Ascending aorta (tissue), 2 donors: ENCODE data around the gene RPL7L1. TPM values are rescaled to one million over a fixed set of nuclear protein-coding genes. Genes with fewer than 3 reads are reported as not detected.

Experiments
- DNase-seq, 2 donors: peaks; one replicate each; pipeline ENCODE4 v3.0.0-alpha.2; 2019; ENCODE audit warnings: low spot score in 2 of 2
- H3K27ac ChIP-seq, 2 donors: fragments of 200-600 bp; sonication (generic); one replicate each; pipeline ENCODE4 v1.5.1; 2016 to 2017; ENCODE audit warnings: mild to moderate bottlenecking in 1 of 2
- H3K27me3 ChIP-seq: fragments of 200-600 bp; sonication (generic); one replicate; pipeline ENCODE4 v1.5.1; 2017
- H3K36me3 ChIP-seq, 2 donors: fragments of 200-600 bp; sonication (generic); one replicate each; pipeline ENCODE4 v1.5.1; 2016
- H3K4me1 ChIP-seq, 2 donors: fragments of 200-600 bp; sonication (generic); one replicate each; pipeline ENCODE4 v1.5.1; 2016 to 2017; ENCODE audit warnings: mild to moderate bottlenecking in 1 of 2
- H3K4me3 ChIP-seq, 2 donors: fragments of 200-600 bp; sonication (generic); one replicate each; pipeline ENCODE4 v1.5.1; 2016 to 2017; ENCODE audit warnings: mild to moderate bottlenecking in 1 of 2
- H3K9me3 ChIP-seq, 2 donors: fragments of 200-600 bp; sonication (generic); one replicate each; pipeline ENCODE4 v1.5.1; 2016
- CTCF ChIP-seq, 3 experiments: fragments of 200-600 bp in 2 of 3; fragments of 450-650 bp in 1 of 3; sonication (generic) in 2 of 3; IDR thresholded peaks; one replicate each; pipeline ENCODE4 v1.5.1; 2016 to 2019; ENCODE audit warnings: antibody characterized with exemption in 3 of 3, mild to moderate bottlenecking in 1 of 3, moderate library complexity in 1 of 3
- intact Hi-C: fragments of 100-400 bp; cut with DNase I; formaldehyde crosslinking; loops from one replicate; pipeline ENCODE4 v1.15.1; 2023
- total RNA-seq: library from RNA; depleted of rRNA; stranded (reverse); fragments of >200 nt; gene quantifications from one replicate; pipeline ENCODE4 v1.1.0, GENCODE V29; 2016

RPL7L1 gene
- total RNA-seq, 1 donor from 2014 or later = 34.8 TPM

GRCh38 chr6:42904467-42904866, 25.1 kb downstream of the RPL7L1 start:
- Histone ChIP-seq H3K27ac (no peak overlapping the region), H3K9me3 (no peaks in the 10 kb centered on the region), H3K4me1 (peaks cover 0 to 13% of the 10 kb centered on the region in 2 donors), H3K4me3 (no peak overlapping the region), H3K27me3 (no peaks in the 10 kb centered on the region), H3K36me3 (no peaks in the 10 kb centered on the region)
- no peak for DNase-seq
- intact Hi-C loops = loop anchor here (5.0 kb wide), 2 partner anchors 108 to 148 kb away; partner anchors contain the start of genes CUL7, KLHDC3 and MEA1
- TF ChIP-seq CTCF (IDR thresholded peaks at IDR 0.05) = no peak

GRCh38 chr6:42907336-42907735, 27.9 kb downstream of the RPL7L1 start:
- TF ChIP-seq CTCF (IDR thresholded peaks at IDR 0.05) = no peak
- Histone ChIP-seq H3K36me3 (no peaks in the 10 kb centered on the region), H3K9me3 (no peaks in the 10 kb centered on the region), H3K4me1 (peaks cover 0 to 7% of the 10 kb centered on the region in 2 donors), H3K4me3 (no peak overlapping the region), H3K27ac (no peak overlapping the region), H3K27me3 (peaks cover 6% of the 10 kb centered on the region)
- intact Hi-C loops = no loop called here
- DNase-seq = no peak

- TF ChIP-seq CTCF (IDR thresholded peaks at IDR 0.05) = no peak
- intact Hi-C loops = no loop called here
- Histone ChIP-seq H3K27ac (no peak overlapping the region), H3K4me3 (no peak overlapping the region), H3K27me3 (peaks cover 6% of the 10 kb centered on the region), H3K9me3 (no peaks in the 10 kb centered on the region), H3K36me3 (no peaks in the 10 kb centered on the region), H3K4me1 (peaks cover 0 to 7% of the 10 kb centered on the region in 2 donors)
- DNase-seq = no peak
Measured at GRCh38 chr6:42909835-42910234, 30.4 kb downstream of the RPL7L1 start.

- H3K36me3 ChIP-seq = no peaks in the 10 kb centered on the region
- H3K4me3 ChIP-seq = peak overlapping the region; percentile 30 to 50
- peaks cover 6% of the 10 kb centered on the region for H3K27me3 ChIP-seq
- no peaks in the 10 kb centered on the region for H3K9me3 ChIP-seq
- no peak overlapping the region for H3K27ac ChIP-seq
- DNase-seq = no peak
- peaks cover 0 to 7% of the 10 kb centered on the region in 2 donors for H3K4me1 ChIP-seq
- intact Hi-C loops = no loop called here
- TF ChIP-seq CTCF (IDR thresholded peaks at IDR 0.05) = no peak
Measured at GRCh38 chr6:42911171-42912021, 32.0 kb downstream of the RPL7L1 start.

- Histone ChIP-seq H3K9me3 (no peaks in the 10 kb centered on the region), H3K4me3 (no peak overlapping the region), H3K36me3 (no peaks in the 10 kb centered on the region), H3K27me3 (peaks cover 6% of the 10 kb centered on the region), H3K4me1 (peaks cover 0 to 7% of the 10 kb centered on the region in 2 donors), H3K27ac (no peak overlapping the region)
- intact Hi-C loops = no loop called here
- no peak for DNase-seq
- no peak for TF ChIP-seq CTCF (IDR thresholded peaks at IDR 0.05)
Measured at GRCh38 chr6:42914546-42914945, 35.1 kb downstream of the RPL7L1 start.
